Small intestine (tissue), 7 donors: Measurements from ENCODE around the gene TUBGCP6. TPM values are rescaled to one million over a fixed set of nuclear protein-coding genes. Genes with fewer than 3 reads are reported as not detected.

Experiments
- DNase-seq, 2 donors: peaks; one replicate each; pipeline versions ENCODE4 v3.0.0 to v3.0.0-alpha.2; 2013
- FAIRE-seq: peaks from 2 replicates; lab custom pipeline; 2012; peaks lifted over from hg19 to GRCh38; lab: Jason Lieb, UNC
- H3K27ac ChIP-seq, 3 donors: one replicate each; pipeline ENCODE4 v1.5.1; 2013; ENCODE audit warnings: low read length in 2 of 3, mild to moderate bottlenecking in 2 of 3, control low read depth in 1 of 3, inconsistent platforms in 1 of 3, low read depth in 1 of 3, moderate library complexity in 1 of 3
- H3K27me3 ChIP-seq, 3 donors: one replicate each; pipeline ENCODE4 v1.6.1; 2013; ENCODE audit warnings: low read length in 3 of 3, inconsistent platforms in 1 of 3; ENCODE audit not compliant: control insufficient read depth in 3 of 3, insufficient read depth in 3 of 3
- H3K36me3 ChIP-seq, 3 donors: one replicate each; pipeline ENCODE4 v1.6.1; 2013; ENCODE audit warnings: low read length in 3 of 3, inconsistent platforms in 1 of 3, low read depth in 1 of 3, mild to moderate bottlenecking in 1 of 3, moderate library complexity in 1 of 3; ENCODE audit not compliant: control insufficient read depth in 3 of 3, insufficient read depth in 2 of 3
- H3K4me1 ChIP-seq, 3 donors: one replicate each; pipeline ENCODE4 v1.6.1; 2013; ENCODE audit warnings: low read length in 2 of 3, inconsistent platforms in 1 of 3, low read depth in 1 of 3, mild to moderate bottlenecking in 1 of 3, moderate library complexity in 1 of 3; ENCODE audit not compliant: control insufficient read depth in 3 of 3, insufficient read depth in 2 of 3
- H3K4me3 ChIP-seq, 3 donors: one replicate each; pipeline ENCODE4 v1.5.1; 2013; ENCODE audit warnings: low read length in 3 of 3, control low read depth in 1 of 3, inconsistent platforms in 1 of 3, low read depth in 1 of 3, mild to moderate bottlenecking in 1 of 3, moderate library complexity in 1 of 3
- H3K9me3 ChIP-seq, 2 donors: one replicate each; pipeline ENCODE4 v1.6.1; 2013; ENCODE audit warnings: low read depth in 1 of 2, low read length in 1 of 2; ENCODE audit not compliant: control insufficient read depth in 2 of 2, insufficient read depth in 1 of 2
- WGBS, 3 donors: extraction: QIAGEN DNeasy Blood & Tissue Kit; methylation state at CpG; one replicate each; pipeline ENCODE4 v1.1.7; 2013; 5-methylcytosine and 5-hydroxymethylcytosine counted together
- polyA plus RNA-seq, 4 donors: library from polyadenylated mRNA; stranded (reverse) in 3 of 4; unstranded in 1 of 4; fragments of 200-250 nt in 3 of 4; fragments of 120-200 nt in 1 of 4; gene quantifications; one replicate each; pipeline versions ENCODE4 v1.2.1 to v1.2.3, GENCODE V29; 2013
- donor health status: healthy with polysubstance abuse.
- donor health status: control.
- donor health status: control.
- donor health status: Bipolar disorder and iron deficiency.
- donor health status: healthy.

TUBGCP6 gene
- polyA plus RNA-seq, 4 donors = 23.0 to 55.5 (median 39.7) TPM

DNA sequence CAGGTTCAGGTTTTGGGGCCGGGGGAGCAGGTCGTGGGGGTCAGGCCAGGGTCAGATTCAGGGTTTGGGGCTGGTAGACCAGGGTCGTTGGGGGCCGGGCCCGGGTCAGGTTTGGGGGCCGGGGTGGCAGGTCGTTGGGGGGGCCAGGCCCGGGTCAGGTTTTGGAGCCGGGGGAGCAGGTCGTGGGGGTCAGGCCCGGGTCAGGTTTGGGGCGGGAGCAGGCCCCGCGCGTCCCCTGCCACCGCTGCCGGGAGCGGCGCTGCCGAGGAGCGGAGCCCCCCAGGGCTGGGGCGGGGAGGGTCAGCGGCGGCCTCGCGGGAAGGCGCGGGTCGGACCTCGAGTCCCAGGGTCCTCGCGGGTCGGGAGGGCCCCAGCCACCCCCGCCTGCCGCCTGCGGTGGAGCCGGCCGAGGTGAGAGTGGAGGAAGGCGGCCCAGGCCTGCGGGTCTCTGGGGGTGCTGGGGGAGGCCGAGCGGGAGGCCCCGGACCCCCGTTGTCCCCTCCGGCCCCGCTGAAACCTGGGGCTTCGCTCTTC, 58.6 kb downstream of the TUBGCP6 start:
- Histone ChIP-seq H3K27me3 (peaks cover 0 to 3% (median 0%) of the 10 kb centered on the region in 3 donors), H3K4me3 (peak overlapping the region; percentile 54 to 82 (median 61)), H3K36me3 (peaks cover 0 to 13% (median 0%) of the 10 kb centered on the region in 3 donors), H3K9me3 (no peaks in the 10 kb centered on the region), H3K27ac (peak overlapping the region in 2 of 3 donors; percentile 75 to 84), H3K4me1 (peaks cover 0 to 48% (median 0%) of the 10 kb centered on the region in 3 donors)
- no peak for FAIRE-seq
- WGBS, 3 donors = 1 to 2% (median 1%) methylated on average over 20 to 47 of the region's 47 CpGs
- DNase-seq = peak in 1 of 2 donors; percentile 45

DNA sequence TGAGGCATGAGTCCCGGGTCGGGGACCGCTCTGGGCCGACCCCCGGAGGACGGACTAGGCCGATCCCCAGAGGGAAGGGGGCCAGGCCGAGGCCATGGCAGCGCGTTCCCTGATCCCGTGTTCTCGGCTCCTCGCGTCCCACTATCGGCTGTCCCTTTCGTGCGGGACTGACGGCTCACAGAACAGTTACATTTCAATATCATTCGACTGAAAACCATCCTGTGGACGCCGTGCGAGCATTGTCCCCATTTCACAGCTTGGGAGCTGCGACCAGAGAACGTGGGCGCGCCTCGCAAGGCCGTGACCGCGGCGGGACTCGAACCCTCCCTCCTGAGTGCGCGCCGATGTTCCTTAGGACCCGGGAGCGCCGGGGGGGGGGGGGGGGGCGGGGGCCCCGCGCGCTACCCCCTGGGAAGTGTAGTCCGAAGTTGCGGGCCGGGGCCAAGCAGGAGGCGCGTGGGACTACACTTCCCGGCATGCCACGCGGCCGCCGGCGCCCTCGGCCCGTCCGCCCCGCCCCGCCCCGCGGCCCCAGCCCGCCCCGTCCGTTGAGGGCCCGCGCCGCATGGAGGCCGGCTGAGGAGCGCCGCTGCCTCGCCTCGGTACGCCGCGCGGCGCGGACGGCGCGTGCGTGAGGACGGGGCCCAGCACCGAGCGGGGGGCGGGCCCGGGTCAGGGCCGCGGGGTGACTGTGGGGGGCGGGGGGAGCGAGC, 59.3 kb downstream of the TUBGCP6 start, which contains the start of gene TRABD:
TRABD (plus strand) TSS at position 539 of the 713 bp plus-strand sequence. CDS start 7,148 bp downstream, outside the sequence.
- no peak for FAIRE-seq
- Histone ChIP-seq H3K4me1 (peaks cover 0 to 41% (median 0%) of the 10 kb centered on the region in 3 donors), H3K27ac (peak within 1 kb of the TSS in 2 of 3 donors; percentile 75 to 84)

DNA sequence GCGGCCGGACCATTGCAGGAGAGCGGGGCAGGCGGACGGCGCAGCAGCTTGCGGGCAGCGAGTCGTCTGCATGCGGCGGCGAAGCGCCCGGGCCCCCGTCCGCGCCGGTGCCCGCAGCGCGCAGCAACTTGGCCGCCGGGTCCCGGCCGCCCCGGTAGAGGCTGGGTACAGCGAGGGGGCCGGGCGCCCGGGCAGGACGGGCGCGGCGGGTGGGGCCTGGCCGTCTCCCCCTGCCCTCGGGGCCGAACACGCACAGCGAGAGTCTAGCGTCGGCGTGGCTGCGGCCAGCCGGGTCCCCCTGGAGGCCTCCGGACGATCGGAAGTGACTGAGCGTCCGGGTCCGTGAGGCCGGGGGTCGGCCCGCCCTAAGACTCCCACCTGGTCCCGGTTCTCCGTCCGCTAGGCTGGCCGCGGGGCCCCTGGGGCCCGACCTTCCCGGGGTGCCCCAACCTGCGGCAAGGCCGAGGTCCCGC, 59.9 kb downstream of the TUBGCP6 start:
- H3K9me3 ChIP-seq = no peaks in the 10 kb centered on the region
- peaks cover 0 to 13% (median 0%) of the 10 kb centered on the region in 3 donors for H3K36me3 ChIP-seq
- peaks cover 0 to 3% (median 0%) of the 10 kb centered on the region in 3 donors for H3K27me3 ChIP-seq
- WGBS, 3 donors = 14 to 41% (median 39%) methylated on average over 13 to 63 of the region's 63 CpGs
- peaks cover 0 to 35% (median 0%) of the 10 kb centered on the region in 3 donors for H3K4me1 ChIP-seq
- FAIRE-seq (no peak), DNase-seq (peak in 1 of 2 donors; percentile 38)
- peak overlapping the region; percentile 32 to 47 (median 38) for H3K4me3 ChIP-seq
- no peak overlapping the region for H3K27ac ChIP-seq

More for the DNA sequence above, 59.3 kb downstream of the TUBGCP6 start, which contains the start of gene TRABD:
- peak; percentile 89 to 95 for DNase-seq
- H3K27me3 ChIP-seq = peaks cover 0 to 3% (median 0%) of the 10 kb centered on the region in 3 donors
- H3K36me3 ChIP-seq = peaks cover 0 to 13% (median 0%) of the 10 kb centered on the region in 3 donors
- 1 to 3% (median 2%) methylated on average over 34 to 88 of the region's 90 CpGs for WGBS, 3 donors
- H3K4me3 ChIP-seq = peak within 1 kb of the TSS; percentile 54 to 82 (median 61)
- H3K9me3 ChIP-seq = no peaks in the 10 kb centered on the region

DNA sequence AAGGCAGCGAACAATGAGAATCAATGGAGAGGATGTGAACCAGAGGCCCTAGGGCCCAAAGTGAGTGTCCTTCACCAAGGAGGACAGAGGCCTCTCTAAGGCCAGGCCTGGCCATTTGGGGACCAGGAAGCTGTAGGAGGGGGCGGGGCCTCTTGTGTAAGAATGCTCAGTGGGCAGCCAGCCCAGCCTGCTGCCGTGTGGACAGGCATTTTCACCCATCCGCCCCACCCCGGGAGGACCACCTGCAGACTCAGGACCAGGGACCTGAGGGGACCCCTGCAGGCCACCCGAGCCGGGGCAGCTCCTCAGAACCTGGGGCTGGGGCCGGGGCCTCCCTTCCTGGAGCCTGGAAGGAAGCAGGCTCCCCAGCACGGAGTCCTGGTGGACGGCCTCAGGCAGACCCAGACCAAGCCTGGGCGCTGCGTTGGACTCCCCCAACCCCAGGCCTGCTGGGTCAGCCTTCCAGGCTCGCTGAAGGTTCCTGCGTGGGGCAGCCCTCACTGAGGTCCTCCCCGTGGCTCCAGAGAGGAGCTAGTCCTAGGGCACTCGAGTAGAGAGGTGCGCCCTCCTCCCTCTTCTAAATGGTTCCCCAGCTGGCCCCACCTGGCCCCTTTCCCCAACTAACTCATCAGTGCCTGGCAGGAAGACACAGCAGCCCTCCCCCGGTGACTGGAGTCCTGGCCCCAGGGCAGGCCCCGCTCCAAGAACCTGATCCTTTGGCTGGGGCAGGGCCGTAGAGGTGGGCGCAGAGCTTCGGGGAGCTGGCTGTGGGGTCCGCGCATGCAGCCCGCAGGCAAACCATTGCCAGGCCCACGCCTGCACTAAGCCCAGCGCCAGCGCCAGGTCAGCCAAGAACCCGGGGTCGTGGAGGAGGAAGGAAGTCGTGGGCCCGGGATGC, 60.6 kb downstream of the TUBGCP6 start:
- Histone ChIP-seq H3K9me3 (no peaks in the 10 kb centered on the region), H3K27me3 (peaks cover 0 to 3% (median 0%) of the 10 kb centered on the region in 3 donors), H3K4me1 (peaks cover 0 to 29% (median 0%) of the 10 kb centered on the region in 3 donors), H3K4me3 (peak overlapping the region in 1 of 3 donors; percentile 38), H3K36me3 (peaks cover 0 to 11% (median 0%) of the 10 kb centered on the region in 3 donors), H3K27ac (no peak overlapping the region)
- DNase-seq (peak in 1 of 2 donors; percentile 37), FAIRE-seq (no peak)
- 56 to 69% (median 66%) methylated on average over 31 to 32 of the region's 32 CpGs for WGBS, 3 donors

DNA sequence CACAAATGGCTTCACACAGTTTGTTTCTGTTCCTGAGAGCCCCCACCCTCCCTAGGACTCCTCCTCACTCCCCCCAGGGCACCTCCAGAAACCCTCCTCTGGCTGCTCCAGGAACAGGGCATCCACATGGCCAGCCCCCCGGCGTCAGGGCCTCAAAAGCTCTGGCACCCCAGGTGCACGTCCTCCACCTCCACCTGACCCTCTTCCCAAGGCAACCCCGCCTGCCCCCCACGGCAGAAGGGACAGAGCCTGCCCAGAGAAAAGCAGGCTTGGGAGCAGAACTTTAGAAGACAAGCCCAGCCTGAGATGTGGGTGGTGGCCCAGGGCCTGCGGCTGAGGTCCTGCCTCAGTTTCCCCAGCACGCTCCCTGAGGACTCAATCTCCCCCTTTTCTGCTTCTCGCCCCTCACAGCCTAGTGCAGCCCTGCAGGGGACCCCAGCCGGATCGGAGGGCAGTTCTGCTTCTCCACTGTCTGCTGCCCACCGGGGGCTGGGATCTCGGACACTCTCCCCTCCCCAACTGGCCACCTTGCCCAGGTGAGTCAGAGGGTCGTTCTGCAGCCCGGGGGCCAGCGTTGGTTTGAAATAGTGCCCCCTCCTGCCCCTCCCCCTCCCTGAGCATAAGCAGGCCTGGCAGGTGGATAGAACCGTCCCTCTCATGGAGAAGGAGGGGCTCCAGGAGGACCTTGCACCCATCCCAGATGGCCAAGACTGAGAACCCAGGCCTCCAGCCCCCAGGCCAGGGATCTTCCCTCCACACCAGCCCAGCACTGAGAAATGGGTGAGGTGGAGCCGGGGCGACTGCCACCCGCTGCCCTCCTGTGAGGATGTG, 61.5 kb downstream of the TUBGCP6 start:
- Histone ChIP-seq H3K27ac (no peak overlapping the region), H3K9me3 (no peaks in the 10 kb centered on the region), H3K36me3 (peaks cover 0 to 3% (median 0%) of the 10 kb centered on the region in 3 donors), H3K4me3 (no peak overlapping the region), H3K27me3 (peaks cover 0 to 3% (median 0%) of the 10 kb centered on the region in 3 donors), H3K4me1 (peaks cover 0 to 22% (median 0%) of the 10 kb centered on the region in 3 donors)
- no peak for FAIRE-seq
- 71 to 77% (median 74%) methylated on average over 19 of the region's 19 CpGs for WGBS, 3 donors
- DNase-seq = no peak

DNA sequence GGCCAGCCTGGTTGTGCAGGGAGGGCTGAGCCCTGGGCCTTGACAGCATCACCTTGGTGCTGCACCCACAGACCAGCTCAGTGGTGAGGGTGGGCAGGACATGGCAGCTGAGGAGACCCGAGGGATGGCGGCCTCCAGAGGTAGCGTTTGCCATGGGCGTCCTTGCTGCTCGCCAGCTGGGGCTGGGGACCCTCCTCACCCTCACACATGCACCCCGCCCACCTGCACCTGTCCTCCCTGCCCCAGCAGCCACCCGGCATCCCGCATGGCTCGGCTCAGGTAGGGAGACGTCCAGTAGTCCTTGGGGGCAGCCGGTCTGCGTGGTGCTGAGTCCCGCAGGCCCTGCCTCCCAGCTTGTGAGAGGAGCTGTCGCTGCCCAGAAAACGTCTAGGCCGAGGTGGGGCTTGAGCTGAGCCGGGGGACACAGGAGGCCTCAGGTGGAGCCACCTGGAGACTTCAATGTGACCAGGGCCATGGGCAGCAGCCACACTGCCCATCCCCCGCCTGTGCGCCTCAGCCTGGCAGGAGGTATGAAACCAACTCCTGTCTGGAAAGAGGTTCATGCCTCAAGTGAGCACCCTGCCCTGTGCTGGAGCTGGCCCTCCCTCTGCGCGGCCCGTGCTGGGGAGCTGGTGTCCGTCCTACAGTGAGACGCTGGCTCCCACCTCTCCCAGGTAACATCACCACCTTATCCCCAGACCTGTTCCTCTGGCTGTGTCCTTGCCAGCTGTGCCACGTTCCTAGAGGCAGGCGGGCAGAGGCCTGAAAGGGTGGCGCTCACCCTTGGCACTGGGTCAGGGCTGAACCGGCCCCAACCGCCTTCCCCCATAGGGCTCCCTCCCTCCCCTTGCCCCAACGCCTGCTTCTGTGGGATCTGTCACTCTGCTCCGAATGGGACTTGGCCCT, 62.4 kb downstream of the TUBGCP6 start:
- H3K9me3 ChIP-seq = no peaks in the 10 kb centered on the region
- H3K4me3 ChIP-seq = no peak overlapping the region
- H3K27ac ChIP-seq = no peak overlapping the region
- H3K27me3 ChIP-seq = peaks cover 0 to 3% (median 0%) of the 10 kb centered on the region in 3 donors
- H3K4me1 ChIP-seq = peaks cover 0 to 22% (median 0%) of the 10 kb centered on the region in 3 donors
- WGBS, 3 donors = 75 to 79% (median 75%) methylated on average over 27 to 31 of the region's 31 CpGs
- no peaks in the 10 kb centered on the region for H3K36me3 ChIP-seq
- FAIRE-seq (no peak), DNase-seq (no peak)
